ENCODE data around the gene CCDC70. TPM values are rescaled to one million over a fixed set of nuclear protein-coding genes. Genes with fewer than 3 reads are reported as not detected.

The CCDC70 gene
- total and polyA plus RNA-seq, 2 of the 8 experiments (the other 6 are each of a cell fraction or from before 2014, with no cell fraction given): not detected

DNA sequence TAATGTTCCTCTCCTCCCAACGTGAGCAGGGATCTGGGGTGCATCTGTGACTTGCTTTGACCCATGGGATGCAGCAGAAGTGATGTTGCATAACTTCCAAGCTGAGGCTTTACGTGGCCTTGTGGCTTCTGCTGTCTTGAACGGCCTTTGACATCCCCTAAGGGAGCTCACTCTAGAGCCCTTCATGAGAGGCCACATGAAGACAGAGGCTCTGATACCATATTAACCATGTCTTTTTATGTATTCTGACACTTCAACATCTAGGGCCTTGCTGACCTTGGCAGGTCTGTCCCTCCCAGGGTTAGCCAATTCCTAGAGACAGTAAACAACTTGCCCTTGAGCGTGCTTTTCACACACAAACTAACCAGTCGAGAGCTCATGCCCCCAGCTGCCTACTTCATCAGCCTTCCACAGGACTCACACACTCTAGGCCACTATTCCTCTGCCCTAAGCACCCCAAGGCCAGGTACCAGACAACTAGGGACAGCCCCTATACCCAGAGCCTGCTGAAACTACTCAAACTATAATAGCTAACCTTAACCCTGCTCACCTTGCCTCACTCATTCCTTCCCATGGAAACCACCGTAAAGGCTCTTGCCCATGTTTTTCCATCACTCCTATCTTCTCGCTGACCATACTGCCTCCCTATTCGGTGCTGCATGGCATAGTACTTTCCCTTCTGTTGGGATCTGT is 45.4 kb downstream of the CCDC70 start:
- no peak overlapping the region for H2AFZ ChIP-seq (ENCODE audit: low read length)
- H2BK20ac ChIP-seq (ENCODE audit: low read length): no peak overlapping the region
- H2BK120ac ChIP-seq (replicated peaks; ENCODE audit: low read depth, low read length): no peak overlapping the region
- H3K27me3 ChIP-seq (replicated peaks in 1 of 4; ENCODE audit: control insufficient read depth in 3 of 4, extremely low read depth in 1 of 4, insufficient read depth in 3 of 4, low read length in 3 of 4): no peaks in the 10 kb centered on the region
- CTCF ChIA-PET (ENCODE audit: partially characterized antibody): interaction anchor here (0.7 to 4.1 kb wide), 6 partner anchors 11 to 97 kb away, joined by 3 to 20 read pairs (median 4); partner anchors contain the start of gene TMEM272
- H3K79me2 ChIP-seq (ENCODE audit: control insufficient read depth in 1 of 2, insufficient read depth in 2 of 2, low read length in 2 of 2): no peaks in the 10 kb centered on the region
- H3K4ac ChIP-seq (replicated peaks; ENCODE audit: insufficient read length, low read depth, low read length): no peak overlapping the region
- no peaks in the 10 kb centered on the region; the same call in 1 of the 2 replicates for H3K79me1 ChIP-seq (ENCODE audit: low read depth, low read length)
- H3K9me3 ChIP-seq (ENCODE audit: insufficient read depth in 2 of 2, low read depth in 1 of 2, low read length in 1 of 2): no peaks in the 10 kb centered on the region
- H3K23me2 ChIP-seq (ENCODE audit: low read depth, low read length): no peaks in the 10 kb centered on the region
- no peak for DNase-seq (ENCODE audit: low read depth in 1 of 2, low spot score in 2 of 2)
- no peak overlapping the region for H3K4me3 ChIP-seq (ENCODE audit: extremely low read depth in 1 of 4, insufficient read depth in 2 of 4, low read depth in 3 of 4, low read length in 4 of 4)
- H3K27ac ChIP-seq (ENCODE audit: low read depth, low read length): no peak overlapping the region
- no peak overlapping the region for H4K8ac ChIP-seq (ENCODE audit: extremely low read depth, insufficient read depth, low read length)
- H2BK5ac ChIP-seq (ENCODE audit: low read depth, low read length): no peak overlapping the region
- no peak overlapping the region for H2AK5ac ChIP-seq (ENCODE audit: low read depth, low read length)
- 87% methylated on average over 8 of the region's 8 CpGs; no CpG with 5 or more reads in 1 of the 2 experiments for WGBS, 2 experiments (ENCODE audit: extremely low coverage in 1 of 2, insufficient coverage in 1 of 2, insufficient read length in 1 of 2, insufficient replicate concordance in 2 of 2, low coverage in 1 of 2, low lambda C conversion rate in 2 of 2, missing lambda C conversion rate in 1 of 2)
- no peak overlapping the region for H2BK12ac ChIP-seq (ENCODE audit: low read depth, low read length)
- no peak for FAIRE-seq
- H3K4me2 ChIP-seq (ENCODE audit: insufficient read depth in 1 of 2, low read depth in 2 of 2, low read length in 2 of 2): no peak overlapping the region
- no peak overlapping the region for H3K14ac ChIP-seq (ENCODE audit: insufficient read length)
- H3K9ac ChIP-seq (replicated peaks in 1 of 4; ENCODE audit: extremely low read depth in 1 of 4, low read depth in 3 of 4, low read length in 3 of 4): no peak overlapping the region
- H4K91ac ChIP-seq (replicated peaks; ENCODE audit: insufficient read length, low read length): no peak overlapping the region
- H2BK15ac ChIP-seq (ENCODE audit: low read length): no peak overlapping the region
- no peak overlapping the region for H3K56ac ChIP-seq (replicated peaks; ENCODE audit: insufficient read length, low read depth, low read length)
- H4K5ac ChIP-seq (ENCODE audit: insufficient read length, low read depth, low read length): no peak overlapping the region
- peaks cover 0 to 5% (median under 1%) of the 10 kb centered on the region in 4 experiments; a peak in 3 of 7 replicates for H3K4me1 ChIP-seq (replicated peaks in 1 of 4; ENCODE audit: control insufficient read depth in 3 of 4, insufficient read depth in 4 of 4, low read length in 3 of 4)
- no peak overlapping the region for H3K18ac ChIP-seq (ENCODE audit: extremely low read depth, low read length)
- H3K23ac ChIP-seq (ENCODE audit: insufficient read length): no peak overlapping the region
- no peaks in the 10 kb centered on the region for H3K36me3 ChIP-seq (ENCODE audit: control insufficient read depth in 2 of 4, insufficient read depth in 4 of 4, low read length in 3 of 4)
- POLR2A ChIA-PET (ENCODE audit: partially characterized antibody): interaction anchor here (1.0 kb wide), 1 partner anchor 12 kb away, joined by 3 read pairs; no protein-coding TSS in a partner anchor
- peaks cover 0 to 2% of the 10 kb centered on the region in 2 experiments for H4K20me1 ChIP-seq (replicated peaks in 1 of 2; ENCODE audit: control insufficient read depth in 1 of 2, insufficient read depth in 2 of 2, low read length in 2 of 2)
- no peak for TF ChIP-seq GABPA (IDR thresholded peaks at IDR 0.05; ENCODE audit: borderline replicate concordance, insufficient read depth, low read length)
- no peak for TF ChIP-seq CHD2 (IDR thresholded peaks at IDR 0.05; ENCODE audit: low read length)
- TF ChIP-seq TCF12 (IDR thresholded peaks at IDR 0.05; ENCODE audit: low read depth, low read length): no peak

Data from H1 (cell line).